ENCODE results near the gene PACS2. TPM values are rescaled to one million over a fixed set of nuclear protein-coding genes. Genes with fewer than 3 reads are reported as not detected.

PACS2 gene
- total RNA-seq, 1 experiment from 2014 or later: 55.2 TPM

DNA sequence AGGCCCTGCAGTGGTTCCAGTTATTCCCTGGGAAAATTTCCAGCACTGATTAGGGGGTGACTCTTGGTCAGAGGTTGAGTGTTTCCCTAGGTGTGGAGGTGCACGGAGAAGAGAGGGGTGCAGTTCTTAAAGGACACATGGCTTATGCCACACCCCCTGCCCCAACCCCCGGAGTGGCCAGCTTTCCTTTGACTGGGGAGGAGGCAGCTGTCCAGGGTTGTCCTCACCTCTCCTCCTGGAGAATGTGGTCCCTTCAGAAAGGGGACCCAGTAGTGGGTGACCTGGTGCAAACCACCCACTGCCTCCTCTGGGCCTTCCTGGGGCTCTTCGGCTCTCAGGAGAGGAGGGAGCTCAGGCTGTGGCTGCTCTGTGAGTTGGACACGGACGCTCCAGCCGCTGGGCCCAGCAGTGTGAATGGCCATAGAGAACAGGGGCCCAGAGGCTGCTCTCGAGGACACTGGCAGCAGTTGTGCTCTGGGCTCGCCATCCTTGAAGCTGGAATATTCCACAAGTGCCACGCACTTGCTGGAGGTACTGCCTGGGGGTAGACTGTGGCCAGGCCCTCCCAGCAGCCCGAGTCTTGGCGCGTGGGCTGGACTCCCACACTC lies 13.6 kb downstream of the PACS2 start:
- ATAC-seq (peak; percentile 15; the same call in 1 of the 2 replicates), DNase-seq (ENCODE audit: low read depth, low spot score) (no peak)
- intact Hi-C loops (cut with micrococcal nuclease; ENCODE audit: unreplicated experiment) (no loop called here), in situ Hi-C loops (cut with HindIII; ENCODE audit: low pct_unique_long_range_greater_than_20kb, low sequenced_read_pairs) (no loop called here)
- POLR2A ChIA-PET: no interaction called here
- Histone ChIP-seq H3K27ac (ENCODE audit: low read length) (no peak overlapping the region), H3K4me3 (ENCODE audit: low read depth in 2 of 2, low read length in 2 of 2) (no peak overlapping the region), H3K9me3 (ENCODE audit: control insufficient read depth, insufficient read depth, low read depth, low read length) (no peaks in the 10 kb centered on the region), H3K36me3 (ENCODE audit: control insufficient read depth, insufficient read depth, low read length) (no peaks in the 10 kb centered on the region), H3K4me1 (ENCODE audit: control insufficient read depth, insufficient read depth, low read length) (no peaks in the 10 kb centered on the region), H3K27me3 (ENCODE audit: control insufficient read depth, insufficient read depth, low read length) (no peaks in the 10 kb centered on the region)
- TF ChIP-seq POLR2AphosphoS5 (IDR thresholded peaks at IDR 0.05; ENCODE audit: low read depth, low read length) (no peak), TCF7L2 (IDR thresholded peaks at IDR 0.05; ENCODE audit: low read depth, low read length) (no peak), SIN3A (IDR thresholded peaks at IDR 0.05; ENCODE audit: borderline replicate concordance, insufficient read depth, low read depth, low read length) (no peak)
- TF ChIP-seq, protein P1, sequence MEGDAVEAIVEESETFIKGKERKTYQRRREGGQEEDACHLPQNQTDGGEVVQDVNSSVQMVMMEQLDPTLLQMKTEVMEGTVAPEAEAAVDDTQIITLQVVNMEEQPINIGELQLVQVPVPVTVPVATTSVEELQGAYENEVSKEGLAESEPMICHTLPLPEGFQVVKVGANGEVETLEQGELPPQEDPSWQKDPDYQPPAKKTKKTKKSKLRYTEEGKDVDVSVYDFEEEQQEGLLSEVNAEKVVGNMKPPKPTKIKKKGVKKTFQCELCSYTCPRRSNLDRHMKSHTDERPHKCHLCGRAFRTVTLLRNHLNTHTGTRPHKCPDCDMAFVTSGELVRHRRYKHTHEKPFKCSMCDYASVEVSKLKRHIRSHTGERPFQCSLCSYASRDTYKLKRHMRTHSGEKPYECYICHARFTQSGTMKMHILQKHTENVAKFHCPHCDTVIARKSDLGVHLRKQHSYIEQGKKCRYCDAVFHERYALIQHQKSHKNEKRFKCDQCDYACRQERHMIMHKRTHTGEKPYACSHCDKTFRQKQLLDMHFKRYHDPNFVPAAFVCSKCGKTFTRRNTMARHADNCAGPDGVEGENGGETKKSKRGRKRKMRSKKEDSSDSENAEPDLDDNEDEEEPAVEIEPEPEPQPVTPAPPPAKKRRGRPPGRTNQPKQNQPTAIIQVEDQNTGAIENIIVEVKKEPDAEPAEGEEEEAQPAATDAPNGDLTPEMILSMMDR (IDR thresholded peaks at IDR 0.05): no peak
- TF ChIP-seq, protein P2, sequence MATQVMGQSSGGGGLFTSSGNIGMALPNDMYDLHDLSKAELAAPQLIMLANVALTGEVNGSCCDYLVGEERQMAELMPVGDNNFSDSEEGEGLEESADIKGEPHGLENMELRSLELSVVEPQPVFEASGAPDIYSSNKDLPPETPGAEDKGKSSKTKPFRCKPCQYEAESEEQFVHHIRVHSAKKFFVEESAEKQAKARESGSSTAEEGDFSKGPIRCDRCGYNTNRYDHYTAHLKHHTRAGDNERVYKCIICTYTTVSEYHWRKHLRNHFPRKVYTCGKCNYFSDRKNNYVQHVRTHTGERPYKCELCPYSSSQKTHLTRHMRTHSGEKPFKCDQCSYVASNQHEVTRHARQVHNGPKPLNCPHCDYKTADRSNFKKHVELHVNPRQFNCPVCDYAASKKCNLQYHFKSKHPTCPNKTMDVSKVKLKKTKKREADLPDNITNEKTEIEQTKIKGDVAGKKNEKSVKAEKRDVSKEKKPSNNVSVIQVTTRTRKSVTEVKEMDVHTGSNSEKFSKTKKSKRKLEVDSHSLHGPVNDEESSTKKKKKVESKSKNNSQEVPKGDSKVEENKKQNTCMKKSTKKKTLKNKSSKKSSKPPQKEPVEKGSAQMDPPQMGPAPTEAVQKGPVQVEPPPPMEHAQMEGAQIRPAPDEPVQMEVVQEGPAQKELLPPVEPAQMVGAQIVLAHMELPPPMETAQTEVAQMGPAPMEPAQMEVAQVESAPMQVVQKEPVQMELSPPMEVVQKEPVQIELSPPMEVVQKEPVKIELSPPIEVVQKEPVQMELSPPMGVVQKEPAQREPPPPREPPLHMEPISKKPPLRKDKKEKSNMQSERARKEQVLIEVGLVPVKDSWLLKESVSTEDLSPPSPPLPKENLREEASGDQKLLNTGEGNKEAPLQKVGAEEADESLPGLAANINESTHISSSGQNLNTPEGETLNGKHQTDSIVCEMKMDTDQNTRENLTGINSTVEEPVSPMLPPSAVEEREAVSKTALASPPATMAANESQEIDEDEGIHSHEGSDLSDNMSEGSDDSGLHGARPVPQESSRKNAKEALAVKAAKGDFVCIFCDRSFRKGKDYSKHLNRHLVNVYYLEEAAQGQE (IDR thresholded peaks at IDR 0.05; ENCODE audit: insufficient read depth in 1 of 2, low read depth in 2 of 2, low read length in 1 of 2): no peak
- CTCF ChIA-PET: no interaction called here
- BruUV-seq (replicated peaks): no TSS peak

DNA sequence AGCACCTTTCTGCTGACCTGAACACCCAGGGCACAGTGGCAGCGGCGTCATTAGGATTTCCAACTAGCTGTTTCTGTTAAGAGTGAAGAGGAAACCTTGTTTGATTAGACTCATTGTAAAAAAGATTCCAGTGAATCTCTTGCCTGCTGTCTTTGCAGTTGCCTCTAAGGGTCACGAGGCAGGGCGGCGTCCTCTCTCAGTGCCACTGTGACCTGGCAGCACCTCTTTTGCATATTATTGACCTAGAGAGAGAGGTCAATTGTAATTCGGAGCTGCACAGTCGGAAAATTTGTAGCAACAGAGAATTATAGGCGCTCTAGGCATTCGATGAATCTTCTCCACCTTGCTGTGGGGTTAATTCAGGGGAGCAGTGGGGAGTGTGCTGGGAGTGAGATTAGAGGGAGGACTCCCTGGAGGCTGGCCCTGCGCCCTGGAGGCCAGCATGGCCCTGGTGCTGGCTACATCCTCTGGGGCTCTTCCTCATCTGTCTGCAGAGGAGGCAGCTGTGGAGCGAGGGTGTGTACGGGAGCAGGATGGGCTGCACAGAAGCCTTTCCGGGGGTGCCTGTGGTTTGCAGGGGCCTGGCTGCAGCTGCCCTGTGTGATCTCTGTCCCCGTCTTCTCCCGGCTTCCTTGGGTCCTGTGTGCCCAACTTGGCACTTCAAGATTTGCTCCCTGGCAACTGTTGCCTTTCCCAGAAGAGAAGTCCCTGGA lies 14.3 kb downstream of the PACS2 start:
- DNase-seq (ENCODE audit: low read depth, low spot score): no peak
- POLR2A ChIA-PET: no interaction called here

More for the DNA sequence above, 14.3 kb downstream of the PACS2 start:
- Histone ChIP-seq H3K4me1 (ENCODE audit: control insufficient read depth, insufficient read depth, low read length) (no peaks in the 10 kb centered on the region), H3K36me3 (ENCODE audit: control insufficient read depth, insufficient read depth, low read length) (no peaks in the 10 kb centered on the region), H3K27ac (ENCODE audit: low read length) (no peak overlapping the region), H3K27me3 (ENCODE audit: control insufficient read depth, insufficient read depth, low read length) (no peaks in the 10 kb centered on the region), H3K4me3 (ENCODE audit: low read depth in 2 of 2, low read length in 2 of 2) (no peak overlapping the region), H3K9me3 (ENCODE audit: control insufficient read depth, insufficient read depth, low read depth, low read length) (no peaks in the 10 kb centered on the region)
- no peak for ATAC-seq
- no TSS peak for BruUV-seq (replicated peaks)
- TF ChIP-seq TCF7L2 (IDR thresholded peaks at IDR 0.05; ENCODE audit: low read depth, low read length): no peak
- CTCF ChIA-PET: no interaction called here
- intact Hi-C loops (cut with micrococcal nuclease; ENCODE audit: unreplicated experiment) (no loop called here), in situ Hi-C loops (cut with HindIII; ENCODE audit: low pct_unique_long_range_greater_than_20kb, low sequenced_read_pairs) (no loop called here)
